Measurements from ENCODE around the gene ZNF688. TPM values are rescaled to one million over a fixed set of nuclear protein-coding genes. Genes with fewer than 3 reads are reported as not detected.

The ZNF688 gene
- total and polyA plus RNA-seq, 9 of the 15 experiments (the other 6 are each of a cell fraction or from before 2014, with no cell fraction given) = 0.48 to 12.9 (median 4.5) TPM

DNA sequence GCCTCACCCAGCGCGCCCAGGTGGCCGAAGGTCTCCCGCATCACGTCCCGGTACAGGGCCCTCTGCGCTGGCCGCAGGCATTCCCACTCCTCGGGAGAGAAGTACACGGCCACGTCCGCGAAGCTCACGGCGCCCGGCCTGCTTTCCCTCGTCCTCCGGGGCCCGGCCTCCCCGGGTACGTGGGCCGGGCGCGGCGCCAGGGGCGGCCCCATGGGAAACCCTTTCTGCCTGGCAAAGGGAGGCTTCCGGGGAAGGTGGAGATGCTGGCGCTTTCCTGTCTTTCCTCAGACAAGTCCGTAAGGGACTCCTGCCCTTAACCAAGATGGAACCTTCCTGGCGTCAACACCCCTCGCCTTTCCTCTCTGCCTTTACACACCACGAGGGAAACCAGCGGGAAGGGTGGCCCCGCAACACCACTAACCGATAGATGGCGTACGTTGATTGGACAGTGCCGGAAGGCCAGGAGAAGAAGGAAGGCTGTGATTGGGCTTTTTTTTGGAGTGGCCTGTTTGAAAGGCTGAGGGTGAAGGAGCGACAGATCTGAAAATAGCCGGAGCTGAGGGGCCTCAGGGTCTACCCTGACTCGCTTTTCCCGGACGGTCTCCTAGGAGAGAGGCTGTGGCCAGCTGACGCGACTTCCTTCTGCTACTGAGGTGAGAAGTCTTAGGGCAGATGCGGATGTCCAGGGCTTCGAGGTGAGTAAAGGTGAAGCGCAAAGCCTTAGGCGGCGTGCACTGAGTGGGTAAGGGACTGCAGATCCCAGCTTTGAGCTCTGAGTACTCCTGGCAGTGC lies 14.1 kb upstream of the ZNF688 start, which contains the start of gene ZNF785 (continued):
- TF ChIP-seq HMG20B (CRISPR knock-in tag; IDR thresholded peaks at IDR 0.05) (no peak), GATAD2A (IDR thresholded peaks at IDR 0.05) (no peak), SNRNP70 (optimal IDR thresholded peaks at IDR 0.05; ENCODE audit: low read depth, low read length) (no peak), TCF3 (CRISPR knock-in tag; IDR thresholded peaks at IDR 0.05) (no peak), ZNF696 (CRISPR knock-in tag; conservative IDR thresholded peaks at IDR 0.05) (no peak), TAL1 (IDR thresholded peaks at IDR 0.05) (no peak), CBFB (CRISPR knock-in tag; IDR thresholded peaks at IDR 0.05) (no peak), SETDB1 (IDR thresholded peaks at IDR 0.05; ENCODE audit: low read length) (no peak), HDAC2 (IDR thresholded peaks at IDR 0.05) (peak; percentile 64), EWSR1 (IDR thresholded peaks at IDR 0.05; ENCODE audit: borderline replicate concordance, low read depth, partially characterized antibody) (no peak), RBBP5 (IDR thresholded peaks at IDR 0.05; ENCODE audit: borderline replicate concordance, insufficient read depth, low read length, poor library complexity, severe bottlenecking) (peak; percentile 72), ZNF436 (CRISPR knock-in tag; IDR thresholded peaks at IDR 0.05) (no peak), ZNF224 (CRISPR knock-in tag; IDR thresholded peaks at IDR 0.05) (peak; percentile 89; the same call in 1 of the 2 replicates), MAFG (tag; conservative IDR thresholded peaks at IDR 0.05) (no peak), RCOR1 (IDR thresholded peaks at IDR 0.05; ENCODE audit: borderline replicate concordance in 1 of 2, low read depth in 2 of 2, low read length in 2 of 2) (no peak; a peak in 1 of 4 replicates), CHD2 (IDR thresholded peaks at IDR 0.05; ENCODE audit: low read depth, low read length) (peak; percentile 80), TEAD1 (CRISPR knock-in tag; IDR thresholded peaks at IDR 0.05) (peak in 1 of 2 experiments; percentile 56; a peak in 1 of 4 replicates), PRPF4 (IDR thresholded peaks at IDR 0.05; ENCODE audit: insufficient read depth, low read depth, low read length, poor library complexity, severe bottlenecking) (no peak), JUNB (CRISPR knock-in tag; conservative IDR thresholded peaks at IDR 0.05) (no peak), STAG1 (CRISPR knock-in tag; IDR thresholded peaks at IDR 0.05; ENCODE audit: borderline replicate concordance) (no peak; the same call in 1 of the 2 replicates)
- TF ChIP-seq, protein P1, sequence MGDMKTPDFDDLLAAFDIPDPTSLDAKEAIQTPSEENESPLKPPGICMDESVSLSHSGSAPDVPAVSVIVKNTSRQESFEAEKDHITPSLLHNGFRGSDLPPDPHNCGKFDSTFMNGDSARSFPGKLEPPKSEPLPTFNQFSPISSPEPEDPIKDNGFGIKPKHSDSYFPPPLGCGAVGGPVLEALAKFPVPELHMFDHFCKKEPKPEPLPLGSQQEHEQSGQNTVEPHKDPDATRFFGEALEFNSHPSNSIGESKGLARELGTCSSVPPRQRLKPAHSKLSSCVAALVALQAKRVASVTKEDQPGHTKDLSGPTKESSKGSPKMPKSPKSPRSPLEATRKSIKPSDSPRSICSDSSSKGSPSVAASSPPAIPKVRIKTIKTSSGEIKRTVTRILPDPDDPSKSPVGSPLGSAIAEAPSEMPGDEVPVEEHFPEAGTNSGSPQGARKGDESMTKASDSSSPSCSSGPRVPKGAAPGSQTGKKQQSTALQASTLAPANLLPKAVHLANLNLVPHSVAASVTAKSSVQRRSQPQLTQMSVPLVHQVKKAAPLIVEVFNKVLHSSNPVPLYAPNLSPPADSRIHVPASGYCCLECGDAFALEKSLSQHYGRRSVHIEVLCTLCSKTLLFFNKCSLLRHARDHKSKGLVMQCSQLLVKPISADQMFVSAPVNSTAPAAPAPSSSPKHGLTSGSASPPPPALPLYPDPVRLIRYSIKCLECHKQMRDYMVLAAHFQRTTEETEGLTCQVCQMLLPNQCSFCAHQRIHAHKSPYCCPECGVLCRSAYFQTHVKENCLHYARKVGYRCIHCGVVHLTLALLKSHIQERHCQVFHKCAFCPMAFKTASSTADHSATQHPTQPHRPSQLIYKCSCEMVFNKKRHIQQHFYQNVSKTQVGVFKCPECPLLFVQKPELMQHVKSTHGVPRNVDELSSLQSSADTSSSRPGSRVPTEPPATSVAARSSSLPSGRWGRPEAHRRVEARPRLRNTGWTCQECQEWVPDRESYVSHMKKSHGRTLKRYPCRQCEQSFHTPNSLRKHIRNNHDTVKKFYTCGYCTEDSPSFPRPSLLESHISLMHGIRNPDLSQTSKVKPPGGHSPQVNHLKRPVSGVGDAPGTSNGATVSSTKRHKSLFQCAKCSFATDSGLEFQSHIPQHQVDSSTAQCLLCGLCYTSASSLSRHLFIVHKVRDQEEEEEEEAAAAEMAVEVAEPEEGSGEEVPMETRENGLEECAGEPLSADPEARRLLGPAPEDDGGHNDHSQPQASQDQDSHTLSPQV (IDR thresholded peaks at IDR 0.05) = peak; percentile 94
- TF ChIP-seq, protein P2, sequence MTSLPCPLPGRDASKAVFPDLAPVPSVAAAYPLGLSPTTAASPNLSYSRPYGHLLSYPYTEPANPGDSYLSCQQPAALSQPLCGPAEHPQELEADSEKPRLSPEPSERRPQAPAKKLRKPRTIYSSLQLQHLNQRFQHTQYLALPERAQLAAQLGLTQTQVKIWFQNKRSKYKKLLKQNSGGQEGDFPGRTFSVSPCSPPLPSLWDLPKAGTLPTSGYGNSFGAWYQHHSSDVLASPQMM (CRISPR knock-in tag; IDR thresholded peaks at IDR 0.05) = no peak
- TF ChIP-seq, protein P3, sequence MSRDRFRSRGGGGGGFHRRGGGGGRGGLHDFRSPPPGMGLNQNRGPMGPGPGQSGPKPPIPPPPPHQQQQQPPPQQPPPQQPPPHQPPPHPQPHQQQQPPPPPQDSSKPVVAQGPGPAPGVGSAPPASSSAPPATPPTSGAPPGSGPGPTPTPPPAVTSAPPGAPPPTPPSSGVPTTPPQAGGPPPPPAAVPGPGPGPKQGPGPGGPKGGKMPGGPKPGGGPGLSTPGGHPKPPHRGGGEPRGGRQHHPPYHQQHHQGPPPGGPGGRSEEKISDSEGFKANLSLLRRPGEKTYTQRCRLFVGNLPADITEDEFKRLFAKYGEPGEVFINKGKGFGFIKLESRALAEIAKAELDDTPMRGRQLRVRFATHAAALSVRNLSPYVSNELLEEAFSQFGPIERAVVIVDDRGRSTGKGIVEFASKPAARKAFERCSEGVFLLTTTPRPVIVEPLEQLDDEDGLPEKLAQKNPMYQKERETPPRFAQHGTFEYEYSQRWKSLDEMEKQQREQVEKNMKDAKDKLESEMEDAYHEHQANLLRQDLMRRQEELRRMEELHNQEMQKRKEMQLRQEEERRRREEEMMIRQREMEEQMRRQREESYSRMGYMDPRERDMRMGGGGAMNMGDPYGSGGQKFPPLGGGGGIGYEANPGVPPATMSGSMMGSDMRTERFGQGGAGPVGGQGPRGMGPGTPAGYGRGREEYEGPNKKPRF (IDR thresholded peaks at IDR 0.05; ENCODE audit: low read depth, low read length) = no peak
